Natural killer cell (primary cell): ENCODE results near the gene CDCA7. TPM values are rescaled to one million over a fixed set of nuclear protein-coding genes. Genes with fewer than 3 reads are reported as not detected.

Source experiments
- ATAC-seq, 3 donors: fragments of 150-1000 bp in 2 of 3; fragments of 200-7000 bp in 1 of 3; cut with Tn5 transposase; 1 replicate in 1 of 3; 2 replicates in 2 of 3; pipeline ENCODE4 v1.10.0; 2021; ENCODE audit warnings: mild to moderate bottlenecking in 2 of 3, moderate library complexity in 2 of 3
- DNase-seq, 2 donors: peaks; one replicate each; pipeline versions ENCODE4 v3.0.0 to v3.0.0-alpha.2; 2013 to 2021; ENCODE audit warnings: mixed read lengths in 1 of 2
- H3K27ac ChIP-seq: one replicate; pipeline ENCODE4 v1.5.1; 2013; ENCODE audit warnings: mild to moderate bottlenecking, low read length
- H3K27me3 ChIP-seq: one replicate; pipeline ENCODE4 v1.6.1; 2013; ENCODE audit warnings: low read length; ENCODE audit not compliant: control insufficient read depth, insufficient read depth
- H3K36me3 ChIP-seq: one replicate; pipeline ENCODE4 v1.6.1; 2013; ENCODE audit warnings: low read length; ENCODE audit not compliant: control insufficient read depth, insufficient read depth
- H3K4me1 ChIP-seq: one replicate; pipeline ENCODE4 v1.6.1; 2013; ENCODE audit warnings: low read length; ENCODE audit not compliant: control insufficient read depth, insufficient read depth
- H3K4me3 ChIP-seq: one replicate; pipeline ENCODE4 v1.5.1; 2013; ENCODE audit warnings: low read length
- H3K9me3 ChIP-seq: one replicate; pipeline ENCODE4 v1.6.1; 2013; ENCODE audit warnings: low read length; ENCODE audit not compliant: control insufficient read depth, insufficient read depth
- H3K27ac Mint-ChIP-seq, 2 donors: one replicate each; pipeline ENCODE4 v1.8.0; 2022; ENCODE audit warnings: mild to moderate bottlenecking in 2 of 2, mixed read lengths in 2 of 2, moderate library complexity in 1 of 2
- H3K27me3 Mint-ChIP-seq, 2 donors: one replicate each; pipeline ENCODE4 v1.8.0; 2022; ENCODE audit warnings: low read depth in 2 of 2, mixed read lengths in 2 of 2
- H3K36me3 Mint-ChIP-seq: one replicate; pipeline ENCODE4 v1.8.0; 2022; ENCODE audit warnings: mixed read lengths
- H3K4me1 Mint-ChIP-seq, 2 donors: one replicate each; pipeline ENCODE4 v1.8.0; 2022; ENCODE audit warnings: mixed read lengths in 2 of 2
- H3K4me3 Mint-ChIP-seq: one replicate; pipeline ENCODE4 v1.8.0; 2022; ENCODE audit warnings: mild to moderate bottlenecking, moderate library complexity, mixed read lengths
- H3K9me3 Mint-ChIP-seq, 2 donors: one replicate each; pipeline ENCODE4 v1.8.0; 2022; ENCODE audit warnings: mixed read lengths in 2 of 2
- CTCF ChIP-seq: fragments of 200-600 bp; IDR thresholded peaks from one replicate; pipeline ENCODE4 v1.8.0; 2022; ENCODE audit warnings: antibody characterized with exemption
- WGBS: methylation state at CpG from one replicate; pipeline ENCODE4 v1.1.7; 2013; ENCODE audit warnings: missing lambda C conversion rate; ENCODE audit not compliant: insufficient coverage; 5-methylcytosine and 5-hydroxymethylcytosine counted together
- intact Hi-C: fragments of 100-400 bp; cut with micrococcal nuclease; formaldehyde crosslinking; loops from one replicate; pipeline ENCODE4 v1.14.2; 2022
- total RNA-seq, 4 donors: library from RNA; stranded (reverse); fragments of 120-200 nt in 1 of 4; gene quantifications; one replicate each; pipeline versions ENCODE4 v1.2.3 to v1.2.4, GENCODE V29; 2013 to 2022

The CDCA7 gene
- total RNA-seq, 3 donors from 2014 or later (not counting 1 experiment from before 2014, with no cell fraction given) = 1.4 to 1.6 (median 1.5) TPM

GRCh38 chr2:173407646-173408045, 53.0 kb downstream of the CDCA7 start:
- TF ChIP-seq CTCF = no peak
- intact Hi-C loops = no loop called here
- Mint-ChIP-seq H3K4me3 (no peak overlapping the region), H3K9me3 (no peaks in the 10 kb centered on the region), H3K27ac (no peak overlapping the region), H3K4me1 (peaks cover 0 to under 1% of the 10 kb centered on the region in 2 donors), H3K36me3 (no peaks in the 10 kb centered on the region), H3K27me3 (peaks cover 17 to 25% of the 10 kb centered on the region in 2 donors)
- H3K36me3 ChIP-seq = no peaks in the 10 kb centered on the region
- no peaks in the 10 kb centered on the region for H3K9me3 ChIP-seq
- DNase-seq (no peak), ATAC-seq (no peak)
- no peaks in the 10 kb centered on the region for H3K27me3 ChIP-seq
- WGBS = 94% methylated on average over 2 of the region's 4 CpGs
- no peak overlapping the region for H3K27ac ChIP-seq
- no peak overlapping the region for H3K4me3 ChIP-seq
- H3K4me1 ChIP-seq = peaks cover 1% of the 10 kb centered on the region

- no peak overlapping the region for H3K4me3 ChIP-seq
- intact Hi-C loops = no loop called here
- TF ChIP-seq CTCF = no peak
- no peaks in the 10 kb centered on the region for H3K9me3 ChIP-seq
- Mint-ChIP-seq H3K27me3 (peaks cover 9 to 21% of the 10 kb centered on the region in 2 donors), H3K9me3 (no peaks in the 10 kb centered on the region), H3K4me3 (no peak overlapping the region), H3K4me1 (no peaks in the 10 kb centered on the region), H3K27ac (no peak overlapping the region), H3K36me3 (no peaks in the 10 kb centered on the region)
- H3K27me3 ChIP-seq = no peaks in the 10 kb centered on the region
- no peak for ATAC-seq
- DNase-seq = no peak
- whole genome bisulfite sequencing = 83% methylated on average over 3 of the region's 3 CpGs
- H3K4me1 ChIP-seq = no peaks in the 10 kb centered on the region
- H3K27ac ChIP-seq = no peak overlapping the region
- H3K36me3 ChIP-seq = no peaks in the 10 kb centered on the region
Measured at GRCh38 chr2:173410579-173410978, 55.9 kb downstream of the CDCA7 start.

- no CpG with 5 or more reads among the region's 1 CpG for WGBS
- Histone ChIP-seq H3K9me3 (no peaks in the 10 kb centered on the region), H3K27ac (no peak overlapping the region), H3K27me3 (no peaks in the 10 kb centered on the region), H3K4me1 (no peaks in the 10 kb centered on the region), H3K36me3 (no peaks in the 10 kb centered on the region), H3K4me3 (no peak overlapping the region)
- intact Hi-C loops = no loop called here
- Mint-ChIP-seq H3K27ac (no peak overlapping the region), H3K4me3 (no peak overlapping the region), H3K27me3 (peaks cover 11 to 27% of the 10 kb centered on the region in 2 donors), H3K36me3 (no peaks in the 10 kb centered on the region), H3K4me1 (no peaks in the 10 kb centered on the region), H3K9me3 (no peaks in the 10 kb centered on the region)
- DNase-seq (no peak), ATAC-seq (no peak)
- no peak for TF ChIP-seq CTCF
Measured at GRCh38 chr2:173412628-173413027, 58.0 kb downstream of the CDCA7 start.

- no peak for TF ChIP-seq CTCF
- Mint-ChIP-seq H3K36me3 (no peaks in the 10 kb centered on the region), H3K27me3 (peaks cover 12 to 27% of the 10 kb centered on the region in 2 donors), H3K9me3 (no peaks in the 10 kb centered on the region), H3K27ac (no peak overlapping the region), H3K4me1 (no peaks in the 10 kb centered on the region), H3K4me3 (no peak overlapping the region)
- intact Hi-C loops = no loop called here
- DNase-seq = no peak
- Histone ChIP-seq H3K27me3 (no peaks in the 10 kb centered on the region), H3K4me1 (no peaks in the 10 kb centered on the region), H3K9me3 (no peaks in the 10 kb centered on the region), H3K36me3 (no peaks in the 10 kb centered on the region), H3K4me3 (no peak overlapping the region), H3K27ac (no peak overlapping the region)
- WGBS = 87% methylated on average over 1 of the region's 1 CpG
- no peak for ATAC-seq
Measured at GRCh38 chr2:173414823-173415322, 60.2 kb downstream of the CDCA7 start.
